ENCODE results near the gene MOB3B.

MOB3B gene

DNA sequence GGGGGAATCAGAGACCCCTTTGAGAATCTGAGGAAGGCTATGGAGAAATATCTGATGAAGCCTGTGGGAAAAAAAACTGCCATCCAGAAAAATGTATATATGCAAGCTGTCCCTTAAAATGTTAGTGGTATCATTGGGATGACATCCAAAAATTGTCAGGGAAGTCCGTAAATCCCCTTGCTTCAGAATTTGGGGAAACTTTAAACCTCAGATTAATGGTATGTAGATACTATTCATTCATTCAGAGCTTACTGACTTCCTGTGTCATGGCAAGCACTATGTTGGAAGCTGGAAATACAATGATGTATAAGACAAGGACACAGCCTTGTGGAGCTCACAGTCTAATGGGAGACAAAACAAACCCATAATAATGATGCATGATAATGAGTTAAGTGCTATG, 10.9 kb upstream of the MOB3B start:
- DNase-seq: no peak

DNA sequence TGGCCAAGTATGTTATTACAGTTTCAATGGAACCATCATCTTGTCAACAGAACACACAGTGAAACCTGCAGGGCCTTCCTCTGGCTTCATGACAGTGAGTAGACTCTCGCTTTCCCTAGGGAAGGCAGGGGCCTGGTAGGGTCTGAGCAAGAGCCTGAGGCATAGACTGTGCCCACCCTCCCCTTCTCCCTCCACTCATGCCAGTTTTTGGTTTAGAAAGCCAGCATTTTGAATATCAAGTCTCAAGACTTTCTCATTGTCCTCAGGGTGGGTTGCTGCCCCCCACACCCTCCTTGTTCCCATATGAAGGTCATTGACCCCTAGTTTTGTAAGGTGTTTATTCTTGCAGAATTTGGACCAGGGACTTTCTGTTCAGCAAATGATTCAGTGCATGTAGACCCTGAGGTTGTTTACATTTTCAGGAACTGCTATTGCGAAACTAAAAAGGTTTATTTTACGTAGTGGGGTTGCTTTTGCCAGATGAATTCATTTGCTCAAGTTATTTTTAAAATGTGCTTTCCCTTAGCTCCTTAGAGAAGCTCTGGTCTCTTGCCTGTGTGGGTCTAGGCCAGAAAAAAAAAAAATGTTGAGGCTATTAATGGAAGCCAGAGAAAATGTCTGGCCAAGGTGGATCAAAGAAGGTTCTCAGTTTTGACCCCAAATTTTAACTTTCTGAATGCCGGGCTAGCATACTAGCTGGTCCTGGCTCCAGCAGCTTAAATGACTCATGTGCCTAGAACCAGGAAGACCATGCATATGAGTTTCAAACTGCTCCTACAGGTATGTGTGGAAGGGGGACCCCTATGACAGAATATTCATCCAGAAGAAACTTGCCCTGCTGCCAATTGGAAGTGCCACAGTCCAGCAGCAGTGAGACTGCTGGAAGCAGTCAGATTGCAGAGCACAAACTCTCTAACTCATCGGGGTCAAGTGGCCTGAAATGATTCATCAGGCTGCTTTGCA, 10.1 kb upstream of the MOB3B start:
- DNase-seq: no peak

DNA sequence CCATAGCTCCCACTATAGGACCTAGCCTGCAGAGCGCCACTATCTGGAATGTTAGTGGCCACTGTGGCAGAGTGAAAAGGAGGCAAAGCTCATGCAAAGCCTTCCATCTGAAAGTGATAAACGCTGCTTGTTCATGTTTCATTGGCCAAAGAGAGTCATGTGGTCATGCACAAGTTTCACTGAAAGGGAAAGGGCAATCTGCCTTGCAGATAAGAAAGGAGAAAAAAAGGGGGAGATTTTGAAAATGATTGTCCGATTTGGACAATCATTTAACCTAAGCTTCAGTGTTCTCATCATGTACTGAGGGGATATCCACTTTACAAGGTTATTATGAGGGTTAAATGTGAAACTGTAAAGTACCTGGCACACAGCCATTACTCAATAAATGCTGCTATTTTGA, 9.0 kb upstream of the MOB3B start:
- no peak for DNase-seq

DNA sequence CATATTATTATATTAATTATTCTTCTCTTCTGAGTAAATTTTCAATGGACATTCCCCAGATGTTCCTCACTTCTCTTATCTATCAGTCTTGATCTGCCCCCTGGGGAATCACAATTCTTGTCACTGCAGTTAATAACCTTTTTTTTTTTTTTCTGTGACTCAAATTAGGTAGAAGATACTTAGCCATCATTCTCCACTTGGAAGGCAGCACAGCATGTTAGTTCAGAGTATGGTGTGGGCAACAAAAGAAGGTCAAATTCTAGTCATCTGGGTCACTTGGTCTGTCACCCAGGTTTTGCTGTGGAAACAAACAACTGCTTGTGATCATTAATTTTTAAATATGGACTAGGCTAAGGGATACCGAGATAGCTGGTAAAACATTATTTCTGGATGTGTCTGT, 8.1 kb upstream of the MOB3B start:
- no peak for DNase-seq

DNA sequence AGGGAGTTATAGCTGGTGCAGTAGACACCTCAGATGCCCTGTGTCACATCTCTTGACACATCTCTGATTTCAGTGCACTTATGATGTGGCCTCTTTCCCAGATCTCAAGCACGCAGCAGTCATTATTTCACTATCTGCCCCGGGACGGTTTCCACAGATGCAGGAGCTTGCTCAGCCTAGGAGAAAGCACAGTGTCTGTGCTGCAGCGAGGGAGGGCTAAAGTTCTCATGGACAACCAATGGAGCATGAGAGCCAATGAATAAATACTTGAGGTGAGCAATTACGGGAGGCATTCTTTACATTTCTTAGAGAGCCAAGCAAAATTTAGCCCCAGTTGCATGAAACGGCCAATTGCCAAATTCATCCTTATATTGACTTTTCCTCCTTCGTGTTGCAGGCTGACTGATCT, 7.4 kb upstream of the MOB3B start:
- DNase-seq: no peak

DNA sequence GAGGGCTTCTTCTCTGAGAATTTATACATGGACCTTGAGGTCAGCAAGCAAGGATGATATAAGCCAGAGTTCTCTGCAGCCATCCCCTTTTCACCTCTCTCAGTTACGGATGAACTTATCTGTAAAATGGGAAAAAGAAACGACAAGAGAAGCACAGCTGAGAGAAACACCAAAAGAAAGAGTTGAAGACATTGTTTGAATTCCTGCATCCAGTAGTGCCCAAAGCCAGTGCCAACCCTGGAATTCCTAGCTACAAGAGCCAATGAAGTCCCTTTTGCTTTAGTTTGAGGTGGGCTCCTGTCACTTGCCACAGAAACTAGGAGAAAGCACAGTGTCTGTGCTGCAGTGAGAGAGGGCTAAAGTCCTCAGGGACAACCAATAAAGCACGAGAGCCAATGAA, 6.6 kb upstream of the MOB3B start:
- DNase-seq: no peak

DNA sequence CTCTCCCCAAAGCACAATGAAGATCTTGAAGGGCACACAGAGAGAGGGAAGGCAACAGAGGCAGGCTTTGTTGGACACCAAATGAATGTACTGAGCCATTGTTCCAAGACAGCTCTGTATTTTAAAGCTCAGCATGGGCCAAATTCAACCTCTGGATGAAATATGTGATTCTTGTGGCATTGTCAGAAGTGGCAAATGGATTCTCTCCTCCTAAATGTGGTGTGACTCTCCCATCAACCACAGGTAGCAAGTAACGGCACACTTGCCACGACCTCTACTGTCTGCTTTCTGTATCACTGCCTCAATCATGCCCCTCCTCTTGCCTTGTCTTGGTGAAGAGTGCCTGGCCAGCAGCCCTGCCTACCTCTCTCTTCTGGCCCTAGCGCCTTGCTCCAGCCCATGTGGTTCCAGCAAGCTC, 6.1 kb upstream of the MOB3B start:
- no peak for DNase-seq

DNA sequence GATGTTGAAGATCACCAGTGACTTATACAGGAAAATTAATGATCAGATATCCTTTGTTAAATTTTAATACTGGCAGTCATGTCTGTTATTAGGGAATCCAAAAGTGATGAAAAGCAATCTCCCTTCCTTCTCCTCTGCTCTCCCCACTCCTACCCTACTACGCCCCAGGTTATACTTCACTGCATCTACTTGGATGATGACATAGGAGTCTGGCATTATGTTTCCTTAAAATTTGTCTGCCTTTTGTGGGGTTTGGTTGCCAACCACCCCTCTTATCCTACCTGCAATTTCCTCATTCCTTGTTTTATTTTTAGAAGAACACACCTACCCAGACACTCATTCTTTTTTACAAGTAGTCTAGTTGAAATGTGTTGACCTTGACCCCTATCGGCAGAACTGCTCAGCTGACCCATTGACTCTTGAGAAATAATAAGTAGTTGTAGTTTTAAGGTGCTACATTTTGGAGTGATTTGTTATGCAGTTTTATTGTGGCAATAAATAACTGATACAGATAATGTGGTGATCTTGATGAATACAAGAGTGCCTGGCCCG, 5.1 kb upstream of the MOB3B start:
- no peak for DNase-seq

DNA sequence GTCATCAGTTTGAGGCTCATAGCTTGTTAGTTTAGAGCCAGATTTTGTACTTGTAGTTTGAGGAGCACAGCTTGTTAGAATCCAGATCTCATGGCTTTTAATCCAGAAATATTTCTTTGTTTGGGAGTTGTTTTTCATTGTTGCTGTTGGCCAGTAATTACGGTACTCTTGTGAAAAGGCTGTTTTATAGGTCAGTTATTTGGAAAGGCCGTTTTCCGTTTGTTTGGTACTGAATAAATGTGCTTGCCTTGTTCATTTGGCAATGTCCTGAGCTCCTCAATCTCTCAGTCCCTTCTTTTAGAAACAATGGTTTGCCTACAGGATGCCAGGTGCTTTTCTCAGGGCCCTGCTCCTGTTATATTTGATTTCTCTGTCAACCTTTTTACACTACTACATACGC, 4.5 kb upstream of the MOB3B start:
- no peak for DNase-seq

DNA sequence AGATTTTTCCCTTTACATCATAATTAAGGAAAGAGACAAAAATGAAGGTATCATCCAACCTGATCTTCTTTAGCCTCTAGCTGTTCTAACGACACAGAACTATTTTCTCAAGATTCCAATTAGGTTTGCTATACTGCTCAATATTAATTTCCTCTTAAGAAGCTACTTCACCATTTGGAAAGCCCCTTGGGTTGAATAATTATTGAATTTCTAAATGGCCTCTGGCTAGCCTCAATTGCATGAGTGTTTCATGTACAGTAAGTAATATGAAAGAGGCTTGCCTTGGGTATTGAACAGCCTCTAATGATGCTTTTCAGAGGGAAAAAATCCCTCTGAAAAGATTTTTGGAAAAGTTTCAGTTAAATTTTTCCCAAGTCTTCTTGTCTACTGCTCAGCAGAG, 3.7 kb upstream of the MOB3B start:
- no peak for DNase-seq

DNA sequence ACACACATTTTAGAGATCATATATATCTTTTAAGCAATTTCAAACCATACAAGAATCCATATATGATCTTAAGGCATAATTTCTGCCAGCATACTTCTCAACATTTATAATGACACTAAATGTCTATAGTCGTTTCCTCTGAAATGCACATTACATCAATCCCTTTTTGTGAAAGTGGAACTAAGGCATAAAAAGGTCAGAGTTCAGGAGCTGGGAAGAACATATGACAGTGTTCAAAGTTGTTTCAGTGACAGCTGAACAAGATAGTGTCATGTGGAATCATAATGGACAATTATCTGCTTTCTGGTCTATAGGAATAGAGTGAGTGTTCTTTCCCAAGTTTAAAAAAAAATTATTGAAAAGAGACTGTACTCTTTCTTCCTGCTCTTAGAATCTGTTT, 2.4 kb upstream of the MOB3B start:
- DNase-seq: no peak

DNA sequence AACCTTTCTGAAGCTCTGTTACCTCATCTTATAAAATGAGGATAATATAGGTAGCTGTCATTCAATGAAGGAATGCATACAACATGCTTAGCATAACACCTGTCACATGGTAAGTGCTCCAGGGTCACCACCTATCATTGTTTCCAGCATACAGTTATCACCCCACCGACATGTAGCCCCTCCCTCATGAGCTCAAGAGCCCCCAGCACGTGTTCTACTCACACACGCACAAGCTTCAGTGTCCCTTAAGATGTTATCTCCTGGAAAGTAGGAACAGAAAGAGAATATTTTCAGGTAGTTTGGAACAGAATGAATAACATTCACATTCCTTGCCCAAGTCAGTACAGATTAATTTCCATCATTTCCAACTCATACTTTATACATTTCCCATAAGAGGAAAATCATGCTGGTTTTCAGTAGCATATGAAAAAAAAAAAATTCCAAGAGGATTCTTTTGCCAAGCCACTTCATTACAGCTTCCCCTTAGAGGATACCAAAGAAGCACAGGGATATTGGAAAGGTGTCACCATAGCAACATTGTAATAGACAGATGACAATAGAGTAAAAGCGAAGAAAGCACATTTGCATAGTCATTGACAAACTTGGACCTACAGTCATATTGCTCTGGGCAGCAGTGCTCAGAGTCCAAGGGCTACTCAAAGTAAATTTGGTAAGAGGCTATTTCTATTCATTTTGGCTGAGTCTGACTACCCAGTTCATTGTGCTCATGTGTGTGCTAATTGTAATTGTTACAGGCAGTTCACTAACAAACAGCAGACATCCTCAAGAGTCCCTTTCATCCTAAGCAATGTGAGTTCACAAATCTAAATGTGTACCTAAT, 1.5 kb upstream of the MOB3B start:
- no peak for DNase-seq

DNA sequence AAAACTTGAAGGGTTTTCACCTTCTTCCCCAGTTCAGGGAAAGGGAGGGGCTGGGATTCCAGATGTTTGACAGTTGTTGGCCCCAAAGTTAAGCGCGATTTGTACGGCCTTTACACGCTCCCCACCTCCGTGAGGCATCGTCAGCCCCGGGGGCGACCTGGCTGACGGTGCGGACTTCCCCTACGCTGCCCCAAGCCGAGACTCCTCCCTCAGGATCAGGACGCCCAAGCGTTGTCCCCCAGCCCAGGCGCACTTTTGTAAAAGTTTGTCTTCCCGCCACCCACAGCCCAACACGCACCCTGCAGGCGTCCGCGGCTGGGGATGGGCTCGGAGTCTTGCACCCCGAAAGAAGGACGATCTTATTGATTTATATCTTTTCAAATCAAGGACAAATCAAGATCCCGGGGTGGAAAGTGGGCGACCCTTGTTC, 713 bp downstream of the MOB3B start:
- DNase-seq: peak; percentile 36

DNA sequence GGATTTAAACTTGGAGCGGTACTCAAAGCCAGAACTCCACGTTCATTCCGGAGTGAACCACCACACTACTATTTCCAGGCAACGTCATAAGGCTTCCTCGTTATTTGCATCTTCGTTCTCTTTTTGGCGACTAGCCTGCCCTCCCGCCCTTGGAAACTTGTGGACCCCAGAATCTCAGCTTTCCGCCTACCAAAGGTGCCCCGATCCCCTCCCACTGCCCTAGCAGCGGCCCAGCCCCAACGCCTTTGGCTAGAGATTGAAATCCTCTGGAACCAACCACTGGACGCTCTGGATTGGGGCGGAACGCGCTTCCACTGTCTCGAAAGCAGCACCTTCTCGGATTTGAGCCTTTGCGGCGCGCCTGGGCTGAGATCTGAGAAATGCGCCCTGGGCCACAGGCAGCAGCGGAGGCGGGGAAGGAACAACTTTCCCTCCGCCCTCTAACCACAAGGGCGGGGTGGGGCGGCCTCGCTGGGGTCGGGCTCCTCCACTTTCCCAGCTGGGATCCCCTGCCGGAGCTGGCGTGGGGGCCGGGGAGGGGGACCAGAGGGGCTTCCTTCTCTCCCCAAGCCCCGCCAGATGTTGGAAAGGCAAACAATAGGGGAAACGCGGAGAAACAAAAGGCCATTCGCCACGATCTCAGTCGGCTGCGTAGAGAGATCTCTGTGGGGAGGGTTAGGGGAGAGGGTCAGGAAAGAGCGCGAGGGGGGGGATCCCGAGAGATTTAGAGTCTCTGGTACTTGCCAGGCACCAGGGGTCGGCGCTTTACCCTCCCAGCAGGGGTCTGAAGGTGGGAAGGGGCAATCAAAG, 1.3 kb downstream of the MOB3B start:
- DNase-seq: peak; percentile 54

DNA sequence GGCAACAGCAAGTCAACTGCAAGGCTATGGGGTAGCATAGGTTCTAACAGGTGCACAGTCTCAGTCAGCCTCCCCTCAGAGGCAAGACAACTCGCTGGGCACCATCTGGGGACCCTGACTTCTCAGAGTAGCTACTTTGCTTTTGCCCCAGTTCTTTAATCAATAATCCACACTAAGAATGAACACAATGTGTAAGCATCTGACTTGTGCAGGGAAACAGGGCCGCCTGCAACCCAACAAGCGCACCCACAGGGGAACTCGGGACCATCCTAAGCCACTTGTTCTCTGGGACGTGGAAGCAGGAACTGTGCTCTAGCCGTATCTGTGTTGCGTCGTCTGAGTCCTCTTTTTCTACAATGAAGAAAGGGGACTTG, 1.9 kb downstream of the MOB3B start:
- no peak for DNase-seq

DNA sequence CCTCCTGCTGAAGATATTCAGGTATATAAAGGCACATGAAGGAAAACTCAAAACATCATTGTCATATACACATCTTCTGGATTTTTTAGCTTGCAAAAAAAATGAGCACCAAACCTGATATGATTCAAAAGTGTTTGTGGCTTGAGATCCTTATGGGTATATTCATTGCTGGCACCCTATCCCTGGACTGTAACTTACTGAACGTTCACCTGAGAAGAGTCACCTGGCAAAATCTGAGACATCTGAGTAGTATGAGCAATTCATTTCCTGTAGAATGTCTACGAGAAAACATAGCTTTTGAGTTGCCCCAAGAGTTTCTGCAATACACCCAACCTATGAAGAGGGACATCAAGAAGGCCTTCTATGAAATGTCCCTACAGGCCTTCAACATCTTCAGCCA, 5.4 kb downstream of the MOB3B start, which contains the start of gene IFNK:
IFNK (plus strand) TSS at position 55 of the 400 bp plus-strand sequence; CDS start at position 102, 47 bp downstream.
- no peak for DNase-seq

DNA sequence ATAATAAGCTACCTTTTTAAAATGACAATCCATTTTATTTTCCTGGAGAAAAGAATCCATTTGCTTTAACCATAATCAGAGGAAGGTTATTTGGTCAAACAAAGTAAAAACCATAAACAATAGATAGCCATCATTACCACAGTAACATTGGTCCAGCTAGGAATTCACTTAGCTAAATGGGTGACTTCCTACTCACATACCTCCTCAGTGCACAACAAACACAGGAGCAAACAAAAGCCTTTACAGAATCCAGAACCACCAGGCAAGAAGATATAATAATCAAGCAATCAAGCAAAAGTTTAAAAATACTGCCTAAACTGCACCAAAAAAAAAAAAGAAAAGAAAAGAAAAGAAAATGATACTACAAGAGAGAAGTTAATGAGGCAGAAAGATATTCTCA, 6.5 kb downstream of the MOB3B start:
- DNase-seq: no peak

DNA sequence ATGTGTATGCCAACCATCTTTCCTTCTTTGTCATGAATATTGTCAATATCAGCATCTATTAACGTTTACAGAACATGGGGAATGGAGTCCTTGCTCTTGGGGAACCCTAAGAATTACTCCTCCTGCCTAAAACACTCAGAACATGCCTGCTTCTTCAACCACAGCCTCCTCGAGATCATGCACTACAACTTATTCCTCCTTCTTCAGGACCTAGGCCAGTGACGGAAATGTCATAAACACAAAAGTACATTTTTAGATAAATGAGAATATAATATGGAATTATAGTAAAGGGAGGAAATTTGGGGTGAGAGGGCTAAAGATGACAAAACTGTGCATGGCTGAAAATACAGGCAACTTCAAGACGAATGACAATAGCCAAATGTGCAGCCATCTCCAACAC, 8.6 kb downstream of the MOB3B start:
- no peak for DNase-seq

DNA sequence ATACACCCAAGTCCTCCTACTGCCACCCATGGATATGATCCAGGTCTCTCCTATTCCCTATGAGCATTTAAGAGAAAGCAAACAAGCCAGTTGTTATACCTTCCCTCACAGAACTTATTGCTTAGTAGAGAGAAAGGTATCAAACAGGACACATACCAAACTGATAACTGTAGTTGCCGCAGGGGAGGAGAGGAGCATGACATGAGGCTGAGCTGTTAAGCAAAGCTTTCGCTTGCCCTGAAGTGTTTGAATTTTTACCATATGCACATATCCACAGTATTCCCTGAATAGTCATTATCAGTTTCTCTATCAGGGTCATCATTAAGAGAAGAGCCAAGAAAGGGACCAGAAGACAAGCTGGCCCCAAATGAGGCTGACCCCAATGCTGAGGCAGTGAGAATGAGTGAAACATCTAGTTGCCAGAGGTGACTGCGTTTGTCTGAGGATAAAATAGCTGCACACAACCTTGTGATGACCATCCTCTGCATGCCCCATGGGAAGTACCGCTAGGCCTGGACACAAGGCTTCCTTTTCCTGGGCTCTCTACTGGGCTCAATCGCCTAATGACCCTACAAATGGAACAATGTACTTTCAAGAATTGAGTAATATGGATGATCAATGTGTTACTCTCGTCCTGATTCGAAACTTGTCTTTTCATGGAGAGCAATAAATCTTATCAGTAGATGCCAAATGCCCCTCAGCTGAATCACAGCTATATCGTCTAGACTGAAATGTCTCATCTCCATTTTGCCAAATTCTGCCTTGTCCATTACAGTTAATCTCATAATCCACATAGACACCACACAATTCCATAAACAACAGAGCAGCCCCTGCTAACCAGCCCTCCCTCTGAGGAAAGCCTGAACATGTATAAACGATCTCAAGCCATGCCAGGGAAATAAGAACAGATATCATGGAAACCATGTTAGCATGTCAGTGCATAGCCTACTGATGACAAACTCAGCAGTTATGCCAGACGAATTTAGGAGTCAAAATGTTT, 9.8 kb downstream of the MOB3B start:
- no peak for DNase-seq

DNA sequence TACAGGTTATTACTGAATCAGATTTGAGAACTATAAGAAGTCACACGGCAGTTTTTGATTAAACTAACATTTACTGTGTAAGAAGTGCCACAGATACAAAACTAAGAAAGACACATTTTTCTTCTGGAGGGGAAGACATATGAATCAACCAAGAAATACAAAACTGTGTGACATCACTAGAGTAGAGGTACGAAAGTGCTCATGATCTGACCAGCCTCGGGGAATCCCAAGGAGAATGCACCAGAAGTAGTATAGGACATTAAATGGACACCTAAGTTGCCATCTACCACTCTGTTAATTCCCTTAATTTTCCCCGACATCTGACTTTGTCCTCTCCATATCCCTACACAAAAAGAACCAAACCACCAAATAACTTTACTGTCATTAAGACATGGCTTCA, 10.8 kb downstream of the MOB3B start:
- no peak for DNase-seq

DNA sequence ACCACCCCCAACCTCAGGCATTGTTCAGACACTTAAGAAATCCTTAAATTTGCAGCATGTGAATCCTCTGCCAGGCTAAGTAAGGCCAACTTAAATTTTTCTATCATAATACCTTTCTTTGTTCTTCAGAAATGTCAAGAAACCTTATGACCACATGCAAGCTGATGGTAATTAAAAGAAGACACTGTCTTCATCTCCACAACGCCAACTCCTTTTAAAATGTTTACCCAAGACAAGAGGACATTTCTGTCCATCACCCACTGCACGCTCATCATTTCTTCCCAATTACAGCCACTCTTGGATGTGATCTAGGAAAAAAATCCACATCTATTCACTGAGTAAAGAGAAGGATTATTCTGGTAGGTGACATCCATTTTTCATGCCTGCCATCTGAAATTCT, 11.6 kb downstream of the MOB3B start:
- DNase-seq: no peak
